ENCODE results near the gene NMT2. TPM values are rescaled to one million over a fixed set of nuclear protein-coding genes. Genes with fewer than 3 reads are reported as not detected.

The NMT2 gene
- total RNA-seq, 1 donor from 2014 or later = 17.4 TPM

- no peak overlapping the region for H3K4me3 Mint-ChIP-seq (ENCODE audit: unreplicated experiment)
- no peaks in the 10 kb centered on the region for H3K27me3 Mint-ChIP-seq (ENCODE audit: unreplicated experiment)
- no peak for TF ChIP-seq CTCF (IDR thresholded peaks at IDR 0.05)
- DNase-seq (ENCODE audit: extremely low spot score, unreplicated experiment) = no peak
- H3K9me3 Mint-ChIP-seq (ENCODE audit: unreplicated experiment) = no peaks in the 10 kb centered on the region
- no peak overlapping the region for H3K27ac Mint-ChIP-seq (ENCODE audit: unreplicated experiment)
- H3K36me3 Mint-ChIP-seq (ENCODE audit: unreplicated experiment) = no peaks in the 10 kb centered on the region
- no peaks in the 10 kb centered on the region for H3K4me1 Mint-ChIP-seq (ENCODE audit: unreplicated experiment)
Observed at GRCh38 chr10:15182540-15183207, 14.2 kb upstream of the NMT2 start.

GRCh38 chr10:15181576-15182156 lies 13.2 kb upstream of the NMT2 start:
- no peaks in the 10 kb centered on the region for H3K9me3 Mint-ChIP-seq (ENCODE audit: unreplicated experiment)
- DNase-seq (ENCODE audit: extremely low spot score, unreplicated experiment) = no peak
- no peaks in the 10 kb centered on the region for H3K27me3 Mint-ChIP-seq (ENCODE audit: unreplicated experiment)
- no peaks in the 10 kb centered on the region for H3K36me3 Mint-ChIP-seq (ENCODE audit: unreplicated experiment)
- TF ChIP-seq CTCF (IDR thresholded peaks at IDR 0.05) = no peak
- H3K4me3 Mint-ChIP-seq (ENCODE audit: unreplicated experiment) = no peak overlapping the region
- H3K27ac Mint-ChIP-seq (ENCODE audit: unreplicated experiment) = no peak overlapping the region
- H3K4me1 Mint-ChIP-seq (ENCODE audit: unreplicated experiment) = no peaks in the 10 kb centered on the region

- Mint-ChIP-seq H3K4me3 (ENCODE audit: unreplicated experiment) (no peak overlapping the region), H3K4me1 (ENCODE audit: unreplicated experiment) (no peaks in the 10 kb centered on the region), H3K36me3 (ENCODE audit: unreplicated experiment) (no peaks in the 10 kb centered on the region), H3K27ac (ENCODE audit: unreplicated experiment) (no peak overlapping the region), H3K9me3 (ENCODE audit: unreplicated experiment) (no peaks in the 10 kb centered on the region), H3K27me3 (ENCODE audit: unreplicated experiment) (no peaks in the 10 kb centered on the region)
- no peak for TF ChIP-seq CTCF (IDR thresholded peaks at IDR 0.05)
- no peak for DNase-seq (ENCODE audit: extremely low spot score, unreplicated experiment)
Observed at GRCh38 chr10:15180736-15181135, 12.2 kb upstream of the NMT2 start.

- DNase-seq (ENCODE audit: extremely low spot score, unreplicated experiment) = no peak
- no peaks in the 10 kb centered on the region for H3K27me3 Mint-ChIP-seq (ENCODE audit: unreplicated experiment)
- no peak for TF ChIP-seq CTCF (IDR thresholded peaks at IDR 0.05)
- H3K4me1 Mint-ChIP-seq (ENCODE audit: unreplicated experiment) = no peaks in the 10 kb centered on the region
- H3K27ac Mint-ChIP-seq (ENCODE audit: unreplicated experiment) = no peak overlapping the region
- H3K9me3 Mint-ChIP-seq (ENCODE audit: unreplicated experiment) = no peaks in the 10 kb centered on the region
- no peaks in the 10 kb centered on the region for H3K36me3 Mint-ChIP-seq (ENCODE audit: unreplicated experiment)
- no peak overlapping the region for H3K4me3 Mint-ChIP-seq (ENCODE audit: unreplicated experiment)
Observed at GRCh38 chr10:15176269-15176668, 7.8 kb upstream of the NMT2 start.

GRCh38 chr10:15175587-15175986 lies 7.1 kb upstream of the NMT2 start:
- no peak overlapping the region for H3K4me3 Mint-ChIP-seq (ENCODE audit: unreplicated experiment)
- no peaks in the 10 kb centered on the region for H3K4me1 Mint-ChIP-seq (ENCODE audit: unreplicated experiment)
- no peaks in the 10 kb centered on the region for H3K27me3 Mint-ChIP-seq (ENCODE audit: unreplicated experiment)
- no peak for DNase-seq (ENCODE audit: extremely low spot score, unreplicated experiment)
- no peaks in the 10 kb centered on the region for H3K9me3 Mint-ChIP-seq (ENCODE audit: unreplicated experiment)
- H3K36me3 Mint-ChIP-seq (ENCODE audit: unreplicated experiment) = no peaks in the 10 kb centered on the region
- H3K27ac Mint-ChIP-seq (ENCODE audit: unreplicated experiment) = no peak overlapping the region
- TF ChIP-seq CTCF (IDR thresholded peaks at IDR 0.05) = no peak

Measured in osteocyte (in vitro differentiated cells).